ENCODE measurements around the gene MT1X.

Gene MT1X

GRCh38 chr16:56637814-56638750 is 44.2 kb upstream of the MT1X start, which contains the start of gene MT1A:
MT1A (plus strand) TSS chr16:56638666; CDS start chr16:56638739, 73 bp downstream.
- no peak for DNase-seq (ENCODE audit: low read depth)
- H3K4me3 ChIP-seq (ENCODE audit: low read length), result peak within 1 kb of the TSS; percentile 42

GRCh38 chr16:56639045-56639444 is 43.2 kb upstream of the MT1X start:
- no peak overlapping the region for H3K4me3 ChIP-seq (ENCODE audit: low read length)
- DNase-seq (ENCODE audit: low read depth), result no peak

More at GRCh38 chr16:56637814-56638750, 44.2 kb upstream of the MT1X start, which contains the start of gene MT1A:
- no peak for TF ChIP-seq CTCF (conservative IDR thresholded peaks at IDR 0.05; ENCODE audit: low read depth, low read length)

GRCh38 chr16:56640076-56640475 is 42.2 kb upstream of the MT1X start:
- H3K4me3 ChIP-seq (ENCODE audit: low read length), result no peak overlapping the region
- no peak for TF ChIP-seq CTCF (conservative IDR thresholded peaks at IDR 0.05; ENCODE audit: low read depth, low read length)
- no peak for DNase-seq (ENCODE audit: low read depth)

More at GRCh38 chr16:56639045-56639444, 43.2 kb upstream of the MT1X start:
- no peak for TF ChIP-seq CTCF (conservative IDR thresholded peaks at IDR 0.05; ENCODE audit: low read depth, low read length)

GRCh38 chr16:56641166-56641565 is 41.1 kb upstream of the MT1X start:
- no peak overlapping the region for H3K4me3 ChIP-seq (ENCODE audit: low read length)
- no peak for TF ChIP-seq CTCF (conservative IDR thresholded peaks at IDR 0.05; ENCODE audit: low read depth, low read length)
- no peak for DNase-seq (ENCODE audit: low read depth)

- TF ChIP-seq CTCF (conservative IDR thresholded peaks at IDR 0.05; ENCODE audit: low read depth, low read length), result peak; percentile 55
- H3K4me3 ChIP-seq (ENCODE audit: low read length), result peak overlapping the region; percentile 32
- DNase-seq (ENCODE audit: low read depth), result peak; percentile 23
Measured at GRCh38 chr16:56643080-56643778, 39.0 kb upstream of the MT1X start.

GRCh38 chr16:56643833-56644232 is 38.4 kb upstream of the MT1X start:
- DNase-seq (ENCODE audit: low read depth), result no peak
- no peak for TF ChIP-seq CTCF (conservative IDR thresholded peaks at IDR 0.05; ENCODE audit: low read depth, low read length)
- H3K4me3 ChIP-seq (ENCODE audit: low read length), result peak overlapping the region; percentile 32

All from retinal pigment epithelial cell (primary cell).